Endothelial cell of umbilical vein (primary cell): ENCODE results near the gene SHFL. TPM values are rescaled to one million over a fixed set of nuclear protein-coding genes. Genes with fewer than 3 reads are reported as not detected.

Experiments
- BruUV-seq: library from RNA; stranded (reverse); fragments of 400-500 nt; replicated peaks from 2 replicates; lab custom pipeline; 2021; lab: Mats Ljungman, UMichigan
- CTCF ChIA-PET: fragments of 300-600, 350-600 bp; sonication (Branson Sonifier 250); formaldehyde crosslinking; loops from one replicate; lab custom pipeline; 2021; ENCODE audit warnings: antibody characterized with exemption, inconsistent platforms; lab: Charles Lee
- POLR2A ChIA-PET: fragments of 300-600, 350-600 bp; sonication (Branson Sonifier 250); formaldehyde crosslinking; loops from one replicate; lab custom pipeline; 2021; ENCODE audit warnings: antibody characterized with exemption, inconsistent platforms; lab: Charles Lee
- DNase-seq: peaks from one replicate; pipeline ENCODE4 v3.0.0-alpha.2; 2011; ENCODE audit warnings: low read depth, low spot score
- FAIRE-seq: peaks from 2 replicates; lab custom pipeline; 2011; peaks lifted over from hg19 to GRCh38; lab: Jason Lieb, UNC
- H2AFZ ChIP-seq: 2 replicates; pipeline ENCODE4 v1.6.0; 2012; ENCODE audit warnings: low read depth, low read length, control low read depth, inconsistent platforms
- H3K27ac ChIP-seq: 2 replicates; pipeline ENCODE4 v1.5.1; 2011; ENCODE audit warnings: low read depth, mild to moderate bottlenecking, control low read depth, low read length, moderate library complexity; ENCODE audit not compliant: insufficient read depth
- H3K27me3 ChIP-seq, 2 experiments: 2 replicates each; pipeline versions ENCODE4 v1.6.0 to v1.6.1; 2011; ENCODE audit warnings: low read length in 2 of 2, mixed read lengths in 1 of 2; ENCODE audit not compliant: control insufficient read depth in 2 of 2, insufficient read depth in 2 of 2
- H3K36me3 ChIP-seq, 2 experiments: 2 replicates in 1 of 2; 3 replicates in 1 of 2; pipeline ENCODE4 v1.5.1; 2011; ENCODE audit warnings: low read length in 2 of 2, mild to moderate bottlenecking in 1 of 2, moderate library complexity in 1 of 2; ENCODE audit not compliant: control insufficient read depth in 2 of 2, insufficient read depth in 2 of 2; ENCODE audit errors: extremely low read depth in 1 of 2
- H3K4me1 ChIP-seq: 3 replicates; pipeline ENCODE4 v1.5.1; 2011; ENCODE audit warnings: mild to moderate bottlenecking, low read length; ENCODE audit not compliant: control insufficient read depth, insufficient read depth; ENCODE audit errors: extremely low read depth
- H3K4me2 ChIP-seq: 2 replicates; pipeline ENCODE4 v1.6.1; 2011; ENCODE audit warnings: low read length, control low read depth, mixed read lengths; ENCODE audit not compliant: insufficient read depth
- H3K4me3 ChIP-seq, 3 experiments: fragments of 200-600 bp in 1 of 3; sonication (generic), shearing (Covaris generic) in 1 of 3; replicated peaks in 1 of 3; 2 replicates each; pipeline ENCODE4 v1.5.1; 2011 to 2016; ENCODE audit warnings: control low read depth in 3 of 3, low read length in 3 of 3, mild to moderate bottlenecking in 2 of 3, inconsistent platforms in 1 of 3, low read depth in 1 of 3, moderate library complexity in 1 of 3; ENCODE audit not compliant: insufficient read depth in 1 of 3
- H3K79me2 ChIP-seq: 2 replicates; pipeline ENCODE4 v1.6.0; 2012; ENCODE audit warnings: low read length, inconsistent platforms; ENCODE audit not compliant: control insufficient read depth, insufficient read depth
- H3K9ac ChIP-seq: replicated peaks from 2 replicates; pipeline ENCODE3; 2011; ENCODE audit warnings: low read length, control low read depth; ENCODE audit not compliant: insufficient read depth; ENCODE audit errors: extremely low read depth
- H3K9me1 ChIP-seq: replicated peaks from 3 replicates; pipeline ENCODE4 v1.6.0; 2011; ENCODE audit warnings: mild to moderate bottlenecking, low read length; ENCODE audit not compliant: control insufficient read depth, insufficient read depth; ENCODE audit errors: extremely low read depth
- H3K9me3 ChIP-seq: replicated peaks from 2 replicates; pipeline ENCODE4 v1.5.1; 2012; ENCODE audit warnings: low read length, inconsistent platforms; ENCODE audit not compliant: control insufficient read depth, insufficient read depth
- H4K20me1 ChIP-seq: replicated peaks from 2 replicates; pipeline ENCODE3; 2011; ENCODE audit warnings: mild to moderate bottlenecking, low read length; ENCODE audit not compliant: control insufficient read depth, insufficient read depth; ENCODE audit errors: extremely low read depth
- EZH2 ChIP-seq: IDR thresholded peaks from 2 replicates; pipeline ENCODE4 v1.6.1; 2012; ENCODE audit warnings: borderline replicate concordance, low read depth, mild to moderate bottlenecking, moderate library complexity, low read length, inconsistent platforms; ENCODE audit not compliant: severe bottlenecking
- FOS ChIP-seq: IDR thresholded peaks from 2 replicates; pipeline ENCODE4 v1.6.1; 2011; ENCODE audit warnings: mild to moderate bottlenecking, low read length, moderate library complexity, borderline replicate concordance; ENCODE audit not compliant: insufficient read depth
- GATA2 ChIP-seq: IDR thresholded peaks from 2 replicates; pipeline ENCODE4 v1.7.0; 2011; ENCODE audit warnings: low read depth, mild to moderate bottlenecking, moderate library complexity, mixed read lengths, low read length; ENCODE audit not compliant: insufficient read length, insufficient read depth
- JUN ChIP-seq: IDR thresholded peaks from 2 replicates; pipeline ENCODE4 v1.6.1; 2011; ENCODE audit warnings: borderline replicate concordance, low read depth; ENCODE audit not compliant: insufficient read length, insufficient read depth
- MYC ChIP-seq: IDR thresholded peaks from one replicate; pipeline ENCODE4 v1.6.1; 2011; ENCODE audit warnings: mild to moderate bottlenecking, low read depth, low read length
- POLR2A ChIP-seq: IDR thresholded peaks from 2 replicates; pipeline ENCODE4 v1.6.1; 2012; ENCODE audit warnings: low read depth, mild to moderate bottlenecking, control low read depth, low read length
- POLR2AphosphoS5 ChIP-seq: IDR thresholded peaks from 2 replicates; pipeline ENCODE4 v1.6.1; 2012; ENCODE audit warnings: low read depth, mild to moderate bottlenecking, control low read depth, low read length, moderate library complexity; ENCODE audit not compliant: insufficient read depth
- dilution Hi-C: fragments of 300-500 bp; cut with MboI; formaldehyde crosslinking; loops from one replicate; pipeline ENCODE4 v1.15.0; 2019; ENCODE audit warnings: low sequenced_read_pairs; ENCODE audit not compliant: extremely low pct_ligation_motif_present
- intact Hi-C: fragments of 100-400 bp; cut with micrococcal nuclease; formaldehyde crosslinking; loops from one replicate; pipeline ENCODE4 v1.10.0; 2022
- polyA plus RNA-seq, 4 experiments: library from polyadenylated mRNA; depleted of rRNA in 3 of 4; stranded (reverse) in 3 of 4; unstranded in 1 of 4; fragments of >200 nt; gene quantifications; 2 replicates each; pipeline versions ENCODE4 v1.2.1 to v1.2.3, GENCODE V29; 2011 to 2012; ENCODE audit warnings: missing spikeins in 1 of 4
- total RNA-seq: library from RNA; stranded (reverse); gene quantifications from 2 replicates; pipeline ENCODE4 v1.2.3, GENCODE V29; 2021
- TF ChIP-seq, protein P1 (sequence below): IDR thresholded peaks from 2 replicates; pipeline ENCODE4 v1.6.1; 2011; ENCODE audit not compliant: insufficient read depth, insufficient read length

The SHFL gene
- total and polyA plus RNA-seq, 2 donors (not counting 3 experiments of a cell fraction or from before 2014, with no cell fraction given) = 34.4 to 36.9 TPM

GRCh38 chr19:10138879-10139795 lies 53.0 kb downstream of the SHFL start:
- no peaks in the 10 kb centered on the region for H4K20me1 ChIP-seq
- no peaks in the 10 kb centered on the region for H3K27me3 ChIP-seq
- FAIRE-seq (no peak), DNase-seq (no peak)
- ChIA-PET CTCF (interaction anchor here (0.9 to 1.4 kb wide), 2 partner anchors 9 to 111 kb away, joined by 3 read pairs; no protein-coding TSS in a partner anchor), POLR2A (no interaction called here)
- no peaks in the 10 kb centered on the region for H3K9me3 ChIP-seq
- H3K27ac ChIP-seq = no peak overlapping the region
- no peak overlapping the region for H2AFZ ChIP-seq
- dilution Hi-C loops (no loop called here), intact Hi-C loops (no loop called here)
- TF ChIP-seq GATA2 (no peak), POLR2A (no peak), JUN (no peak), MYC (no peak)
- TF ChIP-seq, protein P1, sequence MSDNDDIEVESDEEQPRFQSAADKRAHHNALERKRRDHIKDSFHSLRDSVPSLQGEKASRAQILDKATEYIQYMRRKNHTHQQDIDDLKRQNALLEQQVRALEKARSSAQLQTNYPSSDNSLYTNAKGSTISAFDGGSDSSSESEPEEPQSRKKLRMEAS = no peak
- peaks cover 17 to 67% of the 10 kb centered on the region in 2 experiments for H3K36me3 ChIP-seq
- no peaks in the 10 kb centered on the region for H3K9me1 ChIP-seq
- no peak overlapping the region for H3K4me3 ChIP-seq
- no peaks in the 10 kb centered on the region for H3K79me2 ChIP-seq
- no TSS peak for BruUV-seq
- no peaks in the 10 kb centered on the region for H3K4me1 ChIP-seq
- no peak overlapping the region for H3K9ac ChIP-seq
- no peak overlapping the region for H3K4me2 ChIP-seq

- Histone ChIP-seq H3K27me3 (no peaks in the 10 kb centered on the region), H3K9me3 (no peaks in the 10 kb centered on the region), H3K36me3 (peaks cover 17 to 67% of the 10 kb centered on the region in 2 experiments), H3K9ac (no peak overlapping the region), H3K4me3 (no peak overlapping the region), H3K79me2 (no peaks in the 10 kb centered on the region), H2AFZ (no peak overlapping the region), H3K27ac (no peak overlapping the region), H3K4me1 (no peaks in the 10 kb centered on the region), H3K4me2 (no peak overlapping the region), H4K20me1 (no peaks in the 10 kb centered on the region), H3K9me1 (no peaks in the 10 kb centered on the region)
- DNase-seq (no peak), FAIRE-seq (no peak)
- dilution Hi-C loops (no loop called here), intact Hi-C loops (no loop called here)
- TF ChIP-seq FOS = no peak
- TF ChIP-seq EZH2 = no peak
- no peak for TF ChIP-seq POLR2A
- no peak for TF ChIP-seq MYC
- no peak for TF ChIP-seq POLR2AphosphoS5
- TF ChIP-seq GATA2 = no peak
- TF ChIP-seq, protein P1 = no peak
- CTCF ChIA-PET = interaction anchor here (0.9 to 1.4 kb wide), 2 partner anchors 8 to 110 kb away, joined by 3 read pairs; no protein-coding TSS in a partner anchor
- POLR2A ChIA-PET = no interaction called here
- BruUV-seq = TSS peak; percentile 56
Observed at GRCh38 chr19:10139952-10140351, 53.8 kb downstream of the SHFL start.
